NCI-H2227 treated with DMSO at 0.1 percent for 48 hours (cell line): ENCODE measurements around the gene GSG1L.

Experiments
- DNase-seq: peaks from one replicate; lab custom pipeline; 2025; lab: John Stamatoyannopoulos, UW

GSG1L gene

DNA sequence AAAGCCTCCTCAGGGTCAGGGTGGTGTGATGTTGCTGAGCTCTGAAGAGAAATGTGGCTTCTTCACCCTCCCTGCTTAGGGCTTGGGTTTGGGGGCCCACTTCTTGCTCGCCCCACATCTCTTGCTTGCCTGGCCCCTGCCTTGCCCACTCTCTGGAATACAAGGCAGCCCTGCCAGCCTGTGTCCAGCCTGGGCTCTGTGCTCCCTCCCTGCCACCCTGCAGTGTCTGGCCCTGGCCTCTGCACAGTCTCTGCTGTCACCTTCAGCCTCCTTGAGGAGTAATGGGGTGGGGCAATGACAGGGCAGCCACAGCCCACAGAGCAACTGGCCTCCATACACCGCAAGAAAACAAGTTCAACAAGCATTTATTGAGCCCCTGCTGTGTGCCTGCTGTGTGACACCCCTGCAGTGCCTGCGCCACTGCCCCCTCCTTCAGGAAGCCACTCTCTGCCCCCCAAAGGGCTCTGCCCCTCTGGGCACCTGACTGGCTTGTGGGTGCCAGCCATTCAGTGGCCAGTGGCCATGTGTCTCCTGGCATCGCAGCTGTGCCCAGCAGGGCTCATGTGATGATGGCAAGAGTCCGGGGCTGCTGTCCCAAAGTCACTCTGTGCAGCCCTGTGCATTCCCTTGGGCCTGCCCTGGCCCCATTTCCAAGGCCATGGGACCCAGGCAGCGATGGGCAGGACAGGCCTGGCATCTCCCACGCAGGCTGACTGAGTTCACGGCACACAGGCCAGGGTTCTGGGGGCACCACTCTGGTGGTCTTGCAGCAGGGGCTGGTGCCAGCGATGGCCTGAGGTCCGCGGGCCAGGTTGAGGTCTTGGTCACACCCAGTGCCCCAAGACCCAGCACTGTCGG is 272.7 kb downstream of the GSG1L start:
- DNase-seq: no peak

DNA sequence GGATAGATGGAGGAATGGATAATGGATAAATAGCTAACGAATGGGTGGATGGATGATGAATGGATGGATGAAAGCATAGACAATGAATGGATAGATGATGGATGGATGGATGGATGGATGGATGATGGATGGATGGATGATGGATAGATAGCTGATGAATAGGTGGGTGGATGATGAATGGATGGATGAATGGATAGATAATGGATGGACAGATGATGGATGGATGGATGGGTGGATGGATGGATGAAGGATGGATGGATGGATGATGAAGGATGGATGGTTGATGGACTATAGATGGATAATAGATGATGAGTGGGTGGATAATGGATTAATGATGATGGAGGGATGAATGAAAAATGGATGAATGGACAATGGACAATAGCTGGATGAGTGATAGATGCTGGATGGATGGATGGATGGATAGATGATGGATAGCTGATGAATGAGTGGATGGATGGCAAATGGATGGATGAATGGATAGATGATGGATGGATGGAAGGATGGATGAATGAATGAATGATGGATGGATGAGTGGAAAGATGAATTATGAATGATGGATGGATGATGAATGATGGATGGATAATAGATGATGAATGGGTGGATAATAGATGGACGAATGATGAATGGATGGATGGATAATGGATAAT is 273.8 kb downstream of the GSG1L start:
- no peak for DNase-seq

GRCh38 chr16:27789150-27789549 is 274.4 kb downstream of the GSG1L start:
- no peak for DNase-seq

- no peak for DNase-seq
Measured at GRCh38 chr16:27787665-27788064, 275.8 kb downstream of the GSG1L start.

- no peak for DNase-seq
Measured at GRCh38 chr16:27786923-27787625, 276.4 kb downstream of the GSG1L start.

GRCh38 chr16:27786221-27786922 is 277.1 kb downstream of the GSG1L start:
- DNase-seq: no peak

GRCh38 chr16:27785307-27785678 is 278.2 kb downstream of the GSG1L start:
- no peak for DNase-seq

GRCh38 chr16:27784351-27785306 is 278.9 kb downstream of the GSG1L start:
- DNase-seq: no peak

GRCh38 chr16:27781981-27782880 is 281.3 kb downstream of the GSG1L start:
- no peak for DNase-seq

- DNase-seq: no peak
Measured at GRCh38 chr16:27781195-27781524, 282.4 kb downstream of the GSG1L start.

DNA sequence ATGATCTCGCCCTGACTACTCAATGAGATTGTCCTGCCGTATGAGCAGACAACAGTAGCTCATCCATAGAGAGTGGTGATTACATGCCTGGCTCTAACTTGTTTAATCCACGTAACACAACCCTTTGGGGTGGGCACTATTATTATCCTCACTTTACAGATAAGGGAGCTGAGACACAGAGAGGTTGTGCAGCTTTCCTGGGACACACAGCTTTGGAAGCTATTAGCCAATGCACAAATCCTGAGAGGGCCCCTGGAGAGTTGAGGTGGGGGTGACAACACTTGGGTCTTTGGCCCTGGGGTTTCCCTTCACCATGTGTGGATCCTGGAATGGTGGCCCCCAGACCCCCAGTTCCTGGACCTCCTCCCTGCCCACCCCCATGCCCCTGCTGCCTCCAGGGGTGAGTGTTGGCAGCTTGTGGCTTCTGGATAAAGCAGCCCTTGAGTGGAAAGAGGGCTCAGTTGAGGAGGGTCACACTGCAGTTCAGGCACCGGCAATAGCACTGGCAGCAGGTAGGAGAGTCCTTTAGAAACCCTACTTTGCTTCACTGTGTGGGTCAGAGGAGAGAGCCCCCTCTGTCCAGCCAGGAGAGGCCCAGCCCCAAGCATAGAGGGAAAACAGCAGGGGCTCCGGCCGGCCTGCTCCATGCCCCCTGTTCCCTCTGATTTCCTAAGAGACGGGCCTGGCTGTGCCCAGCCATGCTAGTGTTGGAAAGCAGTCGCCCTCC is 282.9 kb downstream of the GSG1L start:
- no peak for DNase-seq

- DNase-seq: peak; percentile 42
Measured at GRCh38 chr16:27779641-27780164, 283.8 kb downstream of the GSG1L start.

DNA sequence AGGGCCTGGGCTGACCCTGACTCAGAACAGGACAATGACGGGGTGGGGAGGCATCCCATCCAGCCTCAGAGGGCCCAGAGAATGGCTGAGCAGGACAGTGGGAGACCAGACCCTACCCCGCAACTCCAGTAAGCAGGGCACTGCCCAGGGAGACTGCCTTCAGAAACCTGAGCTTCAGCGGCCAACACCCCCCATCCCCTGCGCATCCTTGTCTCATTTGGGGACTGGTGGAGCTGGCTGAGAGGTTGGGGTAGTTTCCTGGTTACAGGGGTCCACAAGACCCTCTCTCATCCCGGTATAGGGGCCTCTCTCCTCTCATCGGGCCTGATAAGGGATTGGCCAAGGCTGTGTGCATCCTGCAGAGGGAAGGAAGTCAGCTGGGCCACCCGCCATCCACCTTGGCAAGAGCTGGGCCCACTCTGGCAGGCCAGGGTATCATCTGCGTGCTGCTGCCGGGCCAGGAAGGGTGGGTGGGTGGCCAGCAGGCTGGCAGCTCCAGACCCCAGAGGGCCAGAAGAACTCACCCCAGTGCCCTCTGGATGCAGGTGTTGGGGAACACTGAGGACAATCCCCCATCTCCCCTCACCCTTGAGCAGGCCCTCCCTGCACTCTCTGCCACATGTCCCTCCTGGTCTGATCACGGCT is 284.5 kb downstream of the GSG1L start:
- DNase-seq: no peak

DNA sequence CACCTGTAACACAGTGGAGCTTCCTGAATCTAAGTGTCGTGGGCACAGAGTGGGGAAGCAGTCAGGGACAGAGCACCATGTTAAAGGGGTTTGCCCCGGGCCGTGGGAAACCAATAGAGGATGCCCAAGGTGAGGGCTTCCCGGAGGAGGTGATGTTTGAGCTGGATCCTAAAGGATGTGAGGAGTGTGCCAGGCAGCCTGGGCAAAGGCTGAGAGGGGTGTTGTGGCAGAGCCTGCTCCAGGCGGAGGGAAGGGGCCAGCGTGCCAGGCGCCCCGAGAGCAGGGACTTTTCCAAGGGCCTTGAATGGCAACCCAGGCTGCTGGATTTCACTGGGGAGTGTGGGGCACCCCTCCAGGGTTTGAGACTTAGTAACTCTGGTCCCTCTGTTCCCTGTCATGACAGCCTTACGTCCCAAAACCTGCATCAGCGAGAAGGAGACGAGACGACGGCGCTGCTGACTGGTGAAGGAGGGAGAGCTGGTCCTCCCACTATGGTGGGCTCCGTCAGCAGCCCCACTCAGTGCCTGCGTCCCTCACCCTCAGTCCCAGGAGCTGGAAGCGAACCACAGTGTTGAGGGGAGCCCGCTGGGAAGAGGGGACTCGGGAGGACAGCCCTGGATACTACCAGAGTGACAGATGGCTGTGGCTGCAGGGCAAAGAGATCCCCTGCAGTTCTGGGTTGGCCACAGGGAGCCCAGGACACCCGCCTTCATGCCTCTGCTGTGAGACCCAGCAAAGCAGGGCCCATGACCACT is 285.2 kb downstream of the GSG1L start:
- DNase-seq: no peak

DNA sequence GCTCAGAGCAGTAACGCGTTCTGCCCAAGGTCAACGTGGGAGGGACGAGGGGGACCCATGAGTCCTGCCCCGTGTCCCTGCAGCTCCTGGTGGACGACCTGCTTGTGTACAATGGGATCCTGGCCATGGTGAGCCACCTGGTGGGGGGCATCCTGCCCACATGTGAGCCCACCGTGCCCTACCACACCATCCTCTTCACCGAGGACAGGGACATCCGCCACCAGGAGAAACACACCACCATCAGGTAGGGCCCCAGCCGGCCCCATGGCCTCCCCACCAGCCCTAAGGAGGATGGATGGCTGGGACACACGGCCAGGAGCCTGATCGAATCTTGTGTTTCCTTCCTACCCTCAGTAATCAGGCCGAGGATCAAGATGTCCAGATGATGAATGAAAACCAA is 286.0 kb downstream of the GSG1L start:
- no peak for DNase-seq

- no peak for DNase-seq
Measured at GRCh38 chr16:27776556-27777225, 286.8 kb downstream of the GSG1L start.

- DNase-seq: no peak
Measured at GRCh38 chr16:27775254-27775653, 288.3 kb downstream of the GSG1L start.
